MM.1S (cell line): ENCODE results near the gene BHMT.

ENCODE experiments used
- CTCF ChIP-seq: fragments of 300-600 bp; sonication (generic); IDR thresholded peaks from 2 replicates; pipeline ENCODE4 v1.5.1; 2016; ENCODE audit warnings: antibody characterized with exemption, low read length, mixed read lengths
- EZH2phosphoT487 ChIP-seq: fragments of 300-600 bp; sonication (generic); IDR thresholded peaks from 2 replicates; pipeline ENCODE4 v1.6.1; 2018; ENCODE audit warnings: antibody characterized with exemption, low read length

DNA sequence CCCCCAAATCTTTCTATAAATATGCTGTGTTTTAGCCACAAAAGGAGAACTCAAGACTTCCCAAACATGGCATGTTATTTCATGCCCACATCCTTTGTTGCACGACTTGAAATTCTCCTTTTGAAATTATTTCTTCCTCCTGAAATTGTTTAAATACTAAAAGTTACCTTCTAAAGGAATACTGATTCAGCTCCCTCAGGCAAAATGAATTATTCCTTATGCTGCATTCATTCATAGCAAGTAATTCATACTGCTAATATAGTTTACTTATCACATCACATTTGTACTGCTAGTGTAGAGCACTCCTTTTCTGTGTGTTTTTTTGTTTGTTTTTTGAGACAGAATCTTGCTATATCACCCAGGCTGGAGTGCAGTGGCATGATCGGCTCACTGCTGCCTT, 45.7 kb downstream of the BHMT start:
- TF ChIP-seq CTCF, result no peak
- TF ChIP-seq EZH2phosphoT487, result no peak
